IPS-NIHi7 (cell line): ENCODE measurements around the gene ZMYND8.
"Not testable (repeated sequence)": the region's sequence is repeated elsewhere in the genome, so short reads cannot be mapped to it uniquely, and the experiment has no call there.

Source experiments
- DNase-seq: peaks from one replicate; pipeline ENCODE4 v3.0.0; 2012; ENCODE audit warnings: mixed read lengths; ENCODE audit errors: extremely low spot score

Gene ZMYND8

DNA sequence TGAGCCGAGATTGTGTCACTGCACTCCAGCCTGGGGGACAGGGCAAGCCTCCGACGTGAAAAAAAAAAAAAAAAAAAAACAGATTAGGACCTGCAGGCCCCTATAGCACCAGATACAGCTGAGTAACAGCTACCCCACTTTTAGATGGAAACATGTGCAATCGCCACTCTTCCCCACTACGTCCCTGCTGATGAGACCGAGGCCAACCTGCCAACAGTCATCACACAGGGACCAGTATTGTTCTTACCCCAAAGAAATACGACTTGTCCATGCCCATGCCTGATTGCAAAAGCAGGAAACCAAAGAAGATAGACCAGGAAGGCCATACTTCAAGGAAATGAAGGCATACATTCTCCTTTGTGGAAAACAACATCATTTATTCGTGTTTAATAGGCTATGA, 45.8 kb downstream of the ZMYND8 start:
- no peak for DNase-seq

GRCh38 chr20:47309806-47310426, 46.6 kb downstream of the ZMYND8 start:
- no peak for DNase-seq

DNA sequence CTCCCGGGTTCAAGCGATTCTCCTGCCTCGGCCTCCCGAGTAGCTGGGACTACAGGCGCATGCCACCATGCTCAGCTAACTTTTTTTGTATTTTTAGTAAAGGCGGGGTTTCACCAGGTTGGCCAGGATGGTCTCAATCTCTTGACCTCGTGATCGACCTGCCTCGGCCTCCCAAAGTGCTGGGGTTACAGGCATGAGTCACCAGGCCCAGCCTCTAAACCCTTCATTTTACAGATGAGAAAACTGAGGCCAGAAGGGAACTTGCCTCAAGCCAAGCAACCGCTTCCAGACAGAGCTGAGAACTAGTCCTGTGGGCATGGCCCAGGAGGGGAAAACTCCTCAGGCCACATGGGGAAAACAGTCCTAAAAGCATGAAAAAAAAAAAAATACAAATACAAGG, 47.1 kb downstream of the ZMYND8 start:
- no peak for DNase-seq

- DNase-seq: not testable (repeated sequence)
These were observed 48.9 kb downstream of the ZMYND8 start for GRCh38 chr20:47307569-47307968.

DNA sequence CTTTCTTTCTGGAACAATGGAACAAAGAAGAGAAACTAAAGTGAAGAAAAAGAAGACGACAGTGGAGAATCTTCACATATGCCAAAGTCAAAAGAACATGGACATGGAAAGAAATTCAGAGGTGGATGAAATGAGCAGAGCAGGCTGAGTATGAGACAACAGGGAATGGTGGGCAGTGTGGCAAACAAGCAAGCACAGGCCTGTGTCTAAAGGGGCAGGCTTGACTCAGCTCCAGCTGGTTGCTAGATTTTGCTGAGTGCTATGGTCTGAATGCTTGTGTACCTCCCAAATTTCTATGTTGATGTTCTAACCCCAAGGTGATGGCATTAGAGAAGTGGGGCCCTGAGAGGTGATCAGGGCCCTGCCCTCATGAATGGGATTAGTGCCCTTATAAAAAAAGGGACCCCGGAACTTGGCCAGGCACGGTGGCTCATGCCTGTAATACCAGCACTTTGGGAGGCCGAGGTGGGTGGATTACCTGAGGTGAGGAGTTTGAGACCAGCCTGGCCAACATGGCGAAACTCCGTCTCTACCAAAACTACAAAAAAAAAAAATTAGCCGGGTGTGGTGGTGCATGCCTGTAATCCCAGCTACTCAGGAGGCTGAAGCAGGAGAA, 49.6 kb downstream of the ZMYND8 start:
- DNase-seq: no peak

- no peak for DNase-seq
These were observed 50.4 kb downstream of the ZMYND8 start for GRCh38 chr20:47306095-47306494.

DNA sequence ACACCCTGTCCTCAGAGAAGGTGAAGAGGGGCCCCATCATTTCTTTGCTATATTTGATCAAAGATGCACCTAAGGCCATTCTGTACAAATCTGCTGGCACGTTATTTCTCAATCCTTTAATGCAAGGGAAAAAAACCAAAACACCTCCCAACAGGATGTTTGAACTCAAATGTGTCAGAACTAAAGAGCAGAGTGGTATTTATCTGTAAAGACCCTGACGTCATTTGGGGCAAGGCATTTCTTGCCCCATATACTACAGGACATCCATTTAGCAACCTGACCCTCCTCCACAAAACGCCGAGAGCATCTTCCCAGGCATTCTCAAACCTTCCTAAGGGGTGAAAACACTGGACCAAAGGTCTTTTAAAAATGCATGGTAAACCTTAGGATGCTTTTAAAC, 50.8 kb downstream of the ZMYND8 start:
- no peak for DNase-seq

DNA sequence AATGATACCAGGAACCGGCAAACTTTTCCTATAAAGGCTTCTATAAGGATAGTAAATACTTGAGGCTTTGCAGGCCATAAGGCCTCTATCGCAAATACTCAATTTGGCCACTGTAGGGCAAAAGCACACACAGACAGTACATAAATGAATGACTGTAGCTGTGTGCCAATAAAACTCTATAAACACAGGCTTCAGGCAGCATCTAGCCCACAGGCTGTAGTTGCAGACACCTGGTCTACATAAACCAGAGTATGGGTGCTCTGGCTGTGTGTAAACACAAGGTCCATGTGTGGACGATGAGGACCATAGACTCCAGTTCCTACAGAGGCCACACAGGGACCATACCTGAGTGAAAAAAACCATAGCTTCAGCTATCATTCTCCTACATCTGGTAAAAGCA, 52.2 kb downstream of the ZMYND8 start:
- no peak for DNase-seq

GRCh38 chr20:47303736-47304135, 52.8 kb downstream of the ZMYND8 start:
- no peak for DNase-seq

GRCh38 chr20:47300071-47300470, 56.4 kb downstream of the ZMYND8 start:
- no peak for DNase-seq

GRCh38 chr20:47298624-47299023, 57.9 kb downstream of the ZMYND8 start:
- no peak for DNase-seq

DNA sequence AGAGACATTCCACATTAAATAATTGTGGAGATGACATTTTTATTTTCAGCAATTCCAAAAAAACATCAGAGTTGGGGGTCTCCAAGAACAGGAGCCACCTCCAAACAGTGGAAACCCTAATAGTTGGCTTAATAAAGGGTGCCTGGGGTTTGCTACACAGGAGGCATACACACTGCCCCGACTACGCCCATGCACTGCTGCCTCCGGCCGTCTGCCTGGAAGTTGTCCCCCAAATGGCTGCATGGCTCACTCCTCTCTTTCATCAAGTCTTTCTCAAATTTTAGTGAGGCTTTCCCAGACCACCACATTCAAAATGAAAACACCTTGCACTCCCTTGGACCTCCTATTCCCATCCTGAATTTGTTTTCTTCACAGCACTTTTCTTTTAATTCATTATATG, 58.8 kb downstream of the ZMYND8 start:
- no peak for DNase-seq

- no peak for DNase-seq
These were observed 59.5 kb downstream of the ZMYND8 start for GRCh38 chr20:47296950-47297349.

- no peak for DNase-seq
These were observed 60.5 kb downstream of the ZMYND8 start for GRCh38 chr20:47295921-47296426.

DNA sequence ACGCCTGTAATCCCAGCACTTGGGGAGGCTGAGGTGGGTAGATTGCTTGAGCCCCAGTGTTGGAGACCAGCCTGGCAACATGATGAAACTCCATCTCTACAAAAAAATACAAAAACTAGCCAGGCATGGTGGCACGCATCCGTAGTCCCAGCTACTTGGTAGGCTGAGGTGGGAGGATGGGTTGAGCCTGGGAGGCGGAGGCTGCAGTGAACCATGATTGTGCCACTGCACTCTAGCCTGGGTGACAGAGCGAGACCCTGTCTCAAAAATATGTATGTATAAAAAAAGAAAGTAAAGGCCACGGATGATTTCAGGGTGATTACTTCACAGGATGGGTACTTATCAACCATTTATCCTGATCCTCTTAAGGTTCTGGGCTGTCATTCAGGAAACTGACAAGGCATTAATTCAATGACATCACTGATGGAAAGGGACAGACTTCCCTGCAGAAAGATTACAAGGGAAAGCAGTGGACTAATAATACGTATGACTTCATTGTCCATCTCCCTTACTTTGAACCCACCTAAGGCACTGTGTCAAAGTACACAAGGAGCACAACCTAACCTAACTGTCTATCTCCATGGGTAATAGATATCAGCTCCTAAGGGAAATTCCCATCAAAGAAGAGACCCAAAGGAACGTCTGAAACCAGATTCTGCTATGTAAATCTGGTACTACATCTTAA, 61.2 kb downstream of the ZMYND8 start:
- no peak for DNase-seq

GRCh38 chr20:47293631-47294030, 62.9 kb downstream of the ZMYND8 start:
- no peak for DNase-seq

- no peak for DNase-seq
These were observed 63.9 kb downstream of the ZMYND8 start for GRCh38 chr20:47292581-47292980.

DNA sequence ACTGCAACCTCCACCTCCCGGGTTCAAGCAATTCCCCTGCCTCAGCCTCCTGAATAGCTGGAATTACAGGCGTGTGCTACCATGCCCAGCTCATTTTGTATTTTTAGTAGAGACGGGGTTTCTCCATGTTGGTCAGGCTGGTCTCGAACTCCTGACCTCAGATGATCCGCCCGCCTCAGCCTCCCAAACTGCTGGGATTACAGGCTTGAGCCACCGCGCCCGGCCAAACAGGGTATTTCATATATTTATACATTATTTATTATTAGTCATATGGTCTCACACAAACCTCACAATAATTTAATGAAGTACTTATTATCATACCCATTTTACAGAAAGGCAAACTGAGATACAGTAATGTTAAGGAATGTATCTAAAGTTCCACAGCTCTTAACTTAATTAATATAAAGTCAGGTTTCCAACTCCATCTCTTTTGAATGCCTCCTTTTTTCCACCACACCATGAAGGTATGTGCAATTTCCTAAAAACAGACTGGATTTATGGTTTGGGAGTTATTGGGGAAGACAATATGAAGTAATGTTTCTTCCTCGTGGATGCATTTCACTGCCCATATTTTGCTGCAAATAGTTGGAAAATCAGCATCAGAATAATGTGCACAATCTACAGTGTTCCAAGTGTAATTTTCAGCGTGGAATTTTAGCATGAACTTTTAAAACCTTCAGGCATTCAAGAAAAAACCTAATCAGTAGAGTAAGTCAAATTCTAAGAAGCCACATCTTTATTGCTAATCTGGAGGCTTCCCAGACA, 65.7 kb downstream of the ZMYND8 start:
- no peak for DNase-seq

DNA sequence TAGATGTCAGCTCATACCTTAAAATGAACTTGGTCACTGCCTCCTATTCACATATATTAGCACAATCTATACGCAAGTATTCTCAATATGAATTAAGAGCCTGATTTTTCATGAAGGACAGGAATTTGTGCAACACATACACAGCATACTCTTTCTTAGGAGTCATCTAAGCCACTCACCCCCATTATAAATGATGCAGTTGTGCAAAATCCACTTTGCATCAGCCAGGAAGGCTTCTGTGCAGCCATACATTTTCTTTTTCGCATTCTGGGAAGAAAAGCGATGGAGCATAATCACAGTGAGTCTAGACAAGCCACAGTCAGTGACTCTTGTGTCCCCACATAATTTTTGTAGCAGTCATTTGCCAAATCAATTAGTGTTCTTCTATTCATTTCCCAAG, 66.5 kb downstream of the ZMYND8 start:
- DNase-seq: no peak

DNA sequence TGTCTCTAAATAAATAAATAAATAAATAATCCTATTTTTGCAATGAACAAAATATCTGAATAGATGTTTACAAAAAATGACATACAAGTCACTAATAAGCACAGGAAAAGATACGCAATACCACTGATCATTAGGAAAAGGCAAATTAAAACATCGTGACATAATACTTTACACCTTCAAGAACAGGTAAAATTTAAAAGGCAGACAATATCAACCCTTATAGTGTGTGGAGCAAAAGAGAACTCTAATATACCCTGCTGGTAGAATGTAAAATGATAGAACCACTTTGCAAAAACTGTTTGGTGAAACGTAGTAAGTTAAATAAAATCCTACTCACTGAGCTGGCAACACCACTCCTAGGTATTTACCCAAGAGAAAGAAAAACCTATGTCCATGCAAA, 67.4 kb downstream of the ZMYND8 start:
- DNase-seq: no peak

DNA sequence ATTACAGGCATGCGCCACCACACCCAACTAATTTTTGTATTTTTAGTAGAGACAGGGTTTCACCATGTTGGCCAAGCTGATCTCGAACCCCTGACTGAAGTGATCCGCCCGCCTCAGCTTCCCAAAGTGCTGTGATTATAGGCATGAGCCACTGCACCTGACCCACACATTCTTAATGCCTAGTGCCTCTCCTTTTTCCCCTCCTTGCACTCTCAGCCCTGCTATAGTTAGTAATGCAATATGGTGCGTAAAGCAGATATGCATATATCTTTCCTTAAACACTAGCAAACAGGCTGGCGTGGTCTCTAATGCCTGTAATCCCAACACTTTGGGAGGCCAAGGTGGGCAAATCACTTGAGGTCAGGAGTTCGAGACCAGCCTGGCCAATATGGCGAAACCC, 68.0 kb downstream of the ZMYND8 start:
- not testable (repeated sequence) for DNase-seq

GRCh38 chr20:47287609-47288144, 68.8 kb downstream of the ZMYND8 start:
- no peak for DNase-seq
